KMS-11 (cell line): ENCODE measurements around the gene PLXNA2.

ENCODE experiments used
- H2AFZ ChIP-seq: fragments of 200-600 bp; sonication (generic); 2 replicates; pipeline ENCODE4 v1.6.1; 2016; ENCODE audit warnings: antibody characterized with exemption, mixed run types, low read depth
- H3K27ac ChIP-seq: fragments of 200-600 bp; sonication (generic); 2 replicates; pipeline ENCODE4 v1.6.1; 2016; ENCODE audit warnings: mild to moderate bottlenecking, mixed run types
- H3K27me3 ChIP-seq: fragments of 200-600 bp; sonication (generic); 2 replicates; pipeline ENCODE4 v1.6.1; 2017; ENCODE audit warnings: mild to moderate bottlenecking, low read depth, mixed run types, moderate library complexity; ENCODE audit not compliant: insufficient read depth
- H3K36me3 ChIP-seq: fragments of 200-600 bp; sonication (generic); 2 replicates; pipeline ENCODE4 v1.6.1; 2017; ENCODE audit warnings: mild to moderate bottlenecking, mixed run types; ENCODE audit not compliant: insufficient read depth
- H3K4me1 ChIP-seq: fragments of 200-600 bp; sonication (generic); 2 replicates; pipeline ENCODE4 v1.6.1; 2016; ENCODE audit warnings: mild to moderate bottlenecking, low read depth, mixed run types; ENCODE audit not compliant: poor library complexity, severe bottlenecking
- H3K4me2 ChIP-seq: fragments of 200-600 bp; sonication (generic); 2 replicates; pipeline ENCODE4 v1.7.0; 2016; ENCODE audit warnings: mild to moderate bottlenecking, mixed run types
- H3K4me3 ChIP-seq: fragments of 200-600 bp; sonication (generic); IDR thresholded peaks from 2 replicates; pipeline ENCODE4 v1.6.1; 2017; ENCODE audit warnings: low read depth, low read length, mixed read lengths; ENCODE audit not compliant: insufficient read depth
- H3K79me2 ChIP-seq: fragments of 200-600 bp; sonication (generic); 2 replicates; pipeline ENCODE4 v1.6.1; 2016; ENCODE audit warnings: low read depth, mixed run types; ENCODE audit not compliant: insufficient read depth
- H3K9ac ChIP-seq: fragments of 200-600 bp; sonication (generic); 2 replicates; pipeline ENCODE4 v1.6.1; 2016; ENCODE audit warnings: mild to moderate bottlenecking, mixed run types
- H4K20me1 ChIP-seq: fragments of 200-600 bp; sonication (generic); 2 replicates; pipeline ENCODE4 v1.6.1; 2016; ENCODE audit warnings: mild to moderate bottlenecking, mixed run types; ENCODE audit not compliant: insufficient read depth
- CTCF ChIP-seq: fragments of 200-600 bp; sonication (generic); conservative IDR thresholded peaks from 2 replicates; pipeline ENCODE4 v1.6.1; 2017; ENCODE audit warnings: low read depth, mild to moderate bottlenecking, antibody characterized with exemption, low read length, moderate library complexity, mixed read lengths

PLXNA2 gene

GRCh38 chr1:208008534-208008933 is 235.7 kb downstream of the PLXNA2 start:
- no peak overlapping the region for H3K27ac ChIP-seq
- no peaks in the 10 kb centered on the region for H3K27me3 ChIP-seq
- H4K20me1 ChIP-seq = no peaks in the 10 kb centered on the region
- H3K4me3 ChIP-seq = no peak overlapping the region
- no peak overlapping the region for H2AFZ ChIP-seq
- no peak for TF ChIP-seq CTCF
- no peak overlapping the region for H3K4me2 ChIP-seq
- H3K9ac ChIP-seq = no peak overlapping the region
- no peaks in the 10 kb centered on the region for H3K79me2 ChIP-seq
- no peaks in the 10 kb centered on the region for H3K36me3 ChIP-seq
- H3K4me1 ChIP-seq = peaks cover 3% of the 10 kb centered on the region

GRCh38 chr1:208007938-208008342 is 236.2 kb downstream of the PLXNA2 start:
- Histone ChIP-seq H3K27ac (no peak overlapping the region), H3K4me3 (no peak overlapping the region), H3K9ac (no peak overlapping the region), H2AFZ (no peak overlapping the region), H3K36me3 (no peaks in the 10 kb centered on the region), H4K20me1 (no peaks in the 10 kb centered on the region), H3K4me1 (peaks cover 3% of the 10 kb centered on the region), H3K27me3 (no peaks in the 10 kb centered on the region), H3K79me2 (no peaks in the 10 kb centered on the region), H3K4me2 (no peak overlapping the region)
- no peak for TF ChIP-seq CTCF

GRCh38 chr1:208007319-208007937 is 236.8 kb downstream of the PLXNA2 start:
- no peak overlapping the region for H2AFZ ChIP-seq
- no peak overlapping the region for H3K27ac ChIP-seq
- no peak overlapping the region for H3K4me2 ChIP-seq
- H3K4me1 ChIP-seq = peaks cover 3% of the 10 kb centered on the region
- H3K9ac ChIP-seq = no peak overlapping the region
- H3K4me3 ChIP-seq = no peak overlapping the region
- H3K79me2 ChIP-seq = no peaks in the 10 kb centered on the region
- H3K36me3 ChIP-seq = no peaks in the 10 kb centered on the region
- no peaks in the 10 kb centered on the region for H4K20me1 ChIP-seq
- no peak for TF ChIP-seq CTCF
- H3K27me3 ChIP-seq = no peaks in the 10 kb centered on the region

- Histone ChIP-seq H3K36me3 (no peaks in the 10 kb centered on the region), H3K79me2 (no peaks in the 10 kb centered on the region), H3K4me2 (no peak overlapping the region), H3K27ac (no peak overlapping the region), H3K4me3 (no peak overlapping the region), H3K27me3 (no peaks in the 10 kb centered on the region), H3K9ac (no peak overlapping the region), H2AFZ (no peak overlapping the region), H4K20me1 (no peaks in the 10 kb centered on the region), H3K4me1 (peaks cover 3% of the 10 kb centered on the region)
- TF ChIP-seq CTCF = no peak
Observed at GRCh38 chr1:208006258-208006920, 237.8 kb downstream of the PLXNA2 start.
